T-helper 1 cell treated with Interleukin-12 subunit alpha and Interleukin-12 subunit beta and Interleukin-4 antibody, amounts not matched to agents 30 ng/mL and 1 ng/mL, for 36 hours (primary cell): ENCODE data around the gene LGI1. TPM values are rescaled to one million over a fixed set of nuclear protein-coding genes. Genes with fewer than 3 reads are reported as not detected.

Experiments used
- total RNA-seq: library from RNA; stranded (reverse); gene quantifications from 2 replicates; pipeline ENCODE4 v1.2.3, GENCODE V29; 2022

LGI1 gene
- total RNA-seq, 1 donor from 2014 or later, result not detected

Other genes starting within 250 kb of the LGI1 start
- gene FFAR4, start 191.3 kb upstream of the LGI1 start, total RNA-seq, result not detected in 2 replicates
- not detected in 2 replicates for gene RBP4, start 156.7 kb upstream of the LGI1 start, total RNA-seq
- gene PDE6C, start 145.4 kb upstream of the LGI1 start, total RNA-seq, result not detected in 2 replicates
- gene FRA10AC1, start 55.3 kb upstream of the LGI1 start, total RNA-seq, result 16.7 and 17.7 TPM in 2 replicates
- 4.3 and 5.4 TPM in 2 replicates for gene SLC35G1, start 136.0 kb downstream of the LGI1 start, total RNA-seq
- gene PLCE1, start 236.0 kb downstream of the LGI1 start, total RNA-seq, result 0.02 and 0.05 TPM in 2 replicates